ENCODE measurements around the gene KCNAB1. TPM values are rescaled to one million over a fixed set of nuclear protein-coding genes. Genes with fewer than 3 reads are reported as not detected.

Gene KCNAB1
- polyA plus RNA-seq, 1 donor (not counting 4 experiments of a cell fraction or from before 2014, with no cell fraction given) = 0.03 TPM

- no peaks in the 10 kb centered on the region for H3K9me1 ChIP-seq (ENCODE audit: control insufficient read depth, extremely low read depth, insufficient read depth, low read length)
- no peaks in the 10 kb centered on the region for H3K36me3 ChIP-seq (ENCODE audit: control insufficient read depth in 2 of 2, extremely low read depth in 1 of 2, insufficient read depth in 2 of 2, low read length in 2 of 2)
- peaks cover 3% of the 10 kb centered on the region for H3K4me1 ChIP-seq (ENCODE audit: control insufficient read depth, extremely low read depth, insufficient read depth, low read length)
- no peak overlapping the region for H3K27ac ChIP-seq (ENCODE audit: control insufficient read depth, insufficient read depth, low read length)
- H4K20me1 ChIP-seq (ENCODE audit: control insufficient read depth, extremely low read depth, insufficient read depth, low read length) = no peaks in the 10 kb centered on the region
- dilution Hi-C loops (cut with MboI; ENCODE audit: extremely low pct_ligation_motif_present, low sequenced_read_pairs) = no loop called here
- H3K9ac ChIP-seq (ENCODE audit: control insufficient read depth, extremely low read depth, insufficient read depth, low read length) = no peak overlapping the region
- TF ChIP-seq CTCF (optimal IDR thresholded peaks at IDR 0.05 in 1 of 3, IDR thresholded peaks at IDR 0.05 in 1 of 3, conservative IDR thresholded peaks at IDR 0.05 in 1 of 3; ENCODE audit: extremely low read depth in 1 of 3, insufficient read depth in 2 of 3, low read length in 3 of 3) (no peak), EZH2 (IDR thresholded peaks at IDR 0.05; ENCODE audit: low read length) (no peak)
- H3K4me3 ChIP-seq (ENCODE audit: control insufficient read depth in 2 of 3, extremely low read depth in 1 of 3, insufficient read depth in 2 of 3, low read depth in 1 of 3, low read length in 3 of 3) = no peak overlapping the region
- H2AFZ ChIP-seq (ENCODE audit: control insufficient read depth, low read length) = no peak overlapping the region
- H3K27me3 ChIP-seq (ENCODE audit: control insufficient read depth, extremely low read depth, insufficient read depth, low read length) = no peaks in the 10 kb centered on the region
- no peaks in the 10 kb centered on the region for H3K9me3 ChIP-seq (ENCODE audit: control insufficient read depth, low read depth, low read length)
- no peak overlapping the region for H3K4me2 ChIP-seq (ENCODE audit: control insufficient read depth, extremely low read depth, insufficient read depth, low read depth, low read length)
- no peaks in the 10 kb centered on the region for H3K79me2 ChIP-seq (ENCODE audit: control insufficient read depth, insufficient read depth, low read length)
- DNase-seq (ENCODE audit: low read depth, low spot score) (no peak), FAIRE-seq (no peak)
Measured at GRCh38 chr3:156527060-156527459, 406.7 kb downstream of the KCNAB1 start.

GRCh38 chr3:156530980-156531379, 410.6 kb downstream of the KCNAB1 start:
- Histone ChIP-seq H3K79me2 (ENCODE audit: control insufficient read depth, insufficient read depth, low read length) (no peaks in the 10 kb centered on the region), H3K27ac (ENCODE audit: control insufficient read depth, insufficient read depth, low read length) (no peak overlapping the region), H4K20me1 (ENCODE audit: control insufficient read depth, extremely low read depth, insufficient read depth, low read length) (no peaks in the 10 kb centered on the region), H3K4me3 (ENCODE audit: control insufficient read depth in 2 of 3, extremely low read depth in 1 of 3, insufficient read depth in 2 of 3, low read depth in 1 of 3, low read length in 3 of 3) (no peak overlapping the region), H3K9ac (ENCODE audit: control insufficient read depth, extremely low read depth, insufficient read depth, low read length) (no peak overlapping the region), H3K4me1 (ENCODE audit: control insufficient read depth, extremely low read depth, insufficient read depth, low read length) (peaks cover 8% of the 10 kb centered on the region), H3K27me3 (ENCODE audit: control insufficient read depth, extremely low read depth, insufficient read depth, low read length) (no peaks in the 10 kb centered on the region), H2AFZ (ENCODE audit: control insufficient read depth, low read length) (no peak overlapping the region), H3K36me3 (ENCODE audit: control insufficient read depth in 2 of 2, extremely low read depth in 1 of 2, insufficient read depth in 2 of 2, low read length in 2 of 2) (no peaks in the 10 kb centered on the region), H3K9me3 (ENCODE audit: control insufficient read depth, low read depth, low read length) (no peaks in the 10 kb centered on the region), H3K4me2 (ENCODE audit: control insufficient read depth, extremely low read depth, insufficient read depth, low read depth, low read length) (no peak overlapping the region), H3K9me1 (ENCODE audit: control insufficient read depth, extremely low read depth, insufficient read depth, low read length) (no peaks in the 10 kb centered on the region)
- DNase-seq (ENCODE audit: low read depth, low spot score) (no peak), FAIRE-seq (no peak)
- no peak for TF ChIP-seq EZH2 (IDR thresholded peaks at IDR 0.05; ENCODE audit: low read length)
- TF ChIP-seq CTCF (optimal IDR thresholded peaks at IDR 0.05 in 1 of 3, IDR thresholded peaks at IDR 0.05 in 1 of 3, conservative IDR thresholded peaks at IDR 0.05 in 1 of 3; ENCODE audit: extremely low read depth in 1 of 3, insufficient read depth in 2 of 3, low read length in 3 of 3) = no peak
- dilution Hi-C loops (cut with MboI; ENCODE audit: extremely low pct_ligation_motif_present, low sequenced_read_pairs) = no loop called here

All from keratinocyte (primary cell).